Esophagus squamous epithelium (tissue), 5 donors: ENCODE measurements around the gene DHCR7. TPM values are rescaled to one million over a fixed set of nuclear protein-coding genes. Genes with fewer than 3 reads are reported as not detected.

Source experiments
- DNase-seq: peaks from one replicate; lab custom pipeline; 2025; lab: John Stamatoyannopoulos, UW
- H3K27ac ChIP-seq, 4 donors: fragments of 200-600 bp; sonication (generic); one replicate each; pipeline ENCODE4 v1.5.1; 2016 to 2019; ENCODE audit warnings: mild to moderate bottlenecking in 1 of 4
- H3K27me3 ChIP-seq, 4 donors: fragments of 200-600 bp; sonication (generic); 1 replicate in 3 of 4; 2 replicates in 1 of 4; pipeline versions ENCODE4 v1.5.1 to v1.6.0; 2017 to 2021; ENCODE audit warnings: antibody characterized with exemption in 1 of 4
- H3K36me3 ChIP-seq, 3 donors: fragments of 200-600 bp; sonication (generic); one replicate each; pipeline ENCODE4 v1.5.1; 2016 to 2019
- H3K4me1 ChIP-seq, 3 donors: fragments of 200-600 bp; sonication (generic); one replicate each; pipeline ENCODE4 v1.5.1; 2017 to 2019
- H3K4me3 ChIP-seq, 4 donors: fragments of 200-600 bp; sonication (generic); 1 replicate in 3 of 4; 2 replicates in 1 of 4; pipeline ENCODE4 v1.5.1; 2016 to 2019; ENCODE audit warnings: mild to moderate bottlenecking in 2 of 4, moderate library complexity in 1 of 4
- H3K9me3 ChIP-seq, 3 donors: fragments of 200-600 bp; sonication (generic); one replicate each; pipeline ENCODE4 v1.5.1; 2016 to 2019
- CTCF ChIP-seq, 6 experiments: fragments of 450-650 bp in 4 of 6; fragments of 200-600 bp in 2 of 6; sonication (generic) in 2 of 6; IDR thresholded peaks; one replicate each; pipeline ENCODE4 v1.5.1; 2016 to 2019; ENCODE audit warnings: antibody characterized with exemption in 6 of 6, mild to moderate bottlenecking in 4 of 6, moderate library complexity in 4 of 6
- POLR2A ChIP-seq, 4 donors: fragments of 450-650 bp; IDR thresholded peaks; one replicate each; pipeline ENCODE4 v1.6.1; 2017; ENCODE audit warnings: antibody characterized with exemption in 4 of 4, mild to moderate bottlenecking in 4 of 4, moderate library complexity in 3 of 4
- WGBS, 2 donors: methylation state at CpG; one replicate each; pipeline ENCODE4 v1.1.5; 2018; 5-methylcytosine and 5-hydroxymethylcytosine counted together
- intact Hi-C: fragments of 100-400 bp; cut with DNase I; formaldehyde crosslinking; loops from one replicate; pipeline ENCODE4 v1.15.0; 2022
- total RNA-seq, 4 donors: library from RNA; depleted of rRNA; stranded (reverse); fragments of >200 nt; gene quantifications; one replicate each; pipeline ENCODE4 v1.1.0, GENCODE V29; 2016
- donor health status: DM: yes; HTN: yes; CAD: no.

DHCR7 gene
- total RNA-seq, 4 donors from 2014 or later = 22.5 to 86.1 (median 36.5) TPM

GRCh38 chr11:71400216-71400615, 48.0 kb downstream of the DHCR7 start:
- WGBS, 2 donors = 100% methylated on average over 3 of the region's 9 CpGs; no CpG with 5 or more reads in 1 of the 2 donors
- Histone ChIP-seq H3K36me3 (no peaks in the 10 kb centered on the region), H3K27me3 (peaks cover 0 to 31% (median 0%) of the 10 kb centered on the region in 4 donors), H3K27ac (no peak overlapping the region), H3K9me3 (no peaks in the 10 kb centered on the region), H3K4me3 (no peak overlapping the region), H3K4me1 (no peaks in the 10 kb centered on the region)
- no peak for DNase-seq
- intact Hi-C loops = no loop called here
- no peak for TF ChIP-seq CTCF (IDR thresholded peaks at IDR 0.05)
- no peak for TF ChIP-seq POLR2A (IDR thresholded peaks at IDR 0.05)

- H3K4me3 ChIP-seq = no peak overlapping the region
- no peak overlapping the region for H3K27ac ChIP-seq
- H3K36me3 ChIP-seq = no peaks in the 10 kb centered on the region
- H3K4me1 ChIP-seq = no peaks in the 10 kb centered on the region
- no peak for DNase-seq
- no peaks in the 10 kb centered on the region for H3K9me3 ChIP-seq
- intact Hi-C loops = no loop called here
- TF ChIP-seq POLR2A (IDR thresholded peaks at IDR 0.05) (no peak), CTCF (IDR thresholded peaks at IDR 0.05) (no peak)
- WGBS, 2 donors = 87 to 100% methylated on average over 3 to 7 of the region's 7 CpGs
- peaks cover 0 to 35% (median 0%) of the 10 kb centered on the region in 4 donors for H3K27me3 ChIP-seq
Observed at GRCh38 chr11:71399341-71399740, 48.9 kb downstream of the DHCR7 start.

- no peaks in the 10 kb centered on the region for H3K9me3 ChIP-seq
- DNase-seq = no peak
- no peaks in the 10 kb centered on the region for H3K36me3 ChIP-seq
- WGBS, 2 donors = 92 to 94% methylated on average over 5 to 7 of the region's 17 CpGs
- H3K27ac ChIP-seq = no peak overlapping the region
- TF ChIP-seq POLR2A (IDR thresholded peaks at IDR 0.05) = no peak
- no peak for TF ChIP-seq CTCF (IDR thresholded peaks at IDR 0.05)
- H3K4me3 ChIP-seq = no peak overlapping the region
- H3K4me1 ChIP-seq = no peaks in the 10 kb centered on the region
- intact Hi-C loops = no loop called here
- H3K27me3 ChIP-seq = peaks cover 0 to 45% (median 0%) of the 10 kb centered on the region in 4 donors
Observed at GRCh38 chr11:71397961-71398360, 50.2 kb downstream of the DHCR7 start.

- peaks cover 0 to 50% (median 0%) of the 10 kb centered on the region in 4 donors for H3K27me3 ChIP-seq
- H3K9me3 ChIP-seq = no peaks in the 10 kb centered on the region
- no peak for DNase-seq
- H3K4me1 ChIP-seq = peaks cover 0 to 2% (median 0%) of the 10 kb centered on the region in 3 donors
- H3K36me3 ChIP-seq = no peaks in the 10 kb centered on the region
- TF ChIP-seq POLR2A (IDR thresholded peaks at IDR 0.05) (no peak), CTCF (IDR thresholded peaks at IDR 0.05) (no peak)
- no peak overlapping the region for H3K4me3 ChIP-seq
- H3K27ac ChIP-seq = no peak overlapping the region
- intact Hi-C loops = no loop called here
- 100% methylated on average over 1 of the region's 10 CpGs; no CpG with 5 or more reads in 1 of the 2 donors for WGBS, 2 donors
Observed at GRCh38 chr11:71397331-71397860, 50.8 kb downstream of the DHCR7 start.

- DNase-seq = no peak
- Histone ChIP-seq H3K4me1 (peaks cover 0 to 9% (median 0%) of the 10 kb centered on the region in 3 donors), H3K4me3 (no peak overlapping the region), H3K27ac (no peak overlapping the region), H3K9me3 (no peaks in the 10 kb centered on the region), H3K36me3 (no peaks in the 10 kb centered on the region), H3K27me3 (peaks cover 0 to 58% (median 0%) of the 10 kb centered on the region in 4 donors)
- intact Hi-C loops = no loop called here
- no peak for TF ChIP-seq POLR2A (IDR thresholded peaks at IDR 0.05)
- TF ChIP-seq CTCF (IDR thresholded peaks at IDR 0.05) = no peak
- WGBS, 2 donors = 83% methylated on average over 2 of the region's 16 CpGs; no CpG with 5 or more reads in 1 of the 2 donors
Observed at GRCh38 chr11:71396548-71397123, 51.6 kb downstream of the DHCR7 start.
